ENCODE results near the gene MCTP1.

- TF ChIP-seq, protein P1, sequence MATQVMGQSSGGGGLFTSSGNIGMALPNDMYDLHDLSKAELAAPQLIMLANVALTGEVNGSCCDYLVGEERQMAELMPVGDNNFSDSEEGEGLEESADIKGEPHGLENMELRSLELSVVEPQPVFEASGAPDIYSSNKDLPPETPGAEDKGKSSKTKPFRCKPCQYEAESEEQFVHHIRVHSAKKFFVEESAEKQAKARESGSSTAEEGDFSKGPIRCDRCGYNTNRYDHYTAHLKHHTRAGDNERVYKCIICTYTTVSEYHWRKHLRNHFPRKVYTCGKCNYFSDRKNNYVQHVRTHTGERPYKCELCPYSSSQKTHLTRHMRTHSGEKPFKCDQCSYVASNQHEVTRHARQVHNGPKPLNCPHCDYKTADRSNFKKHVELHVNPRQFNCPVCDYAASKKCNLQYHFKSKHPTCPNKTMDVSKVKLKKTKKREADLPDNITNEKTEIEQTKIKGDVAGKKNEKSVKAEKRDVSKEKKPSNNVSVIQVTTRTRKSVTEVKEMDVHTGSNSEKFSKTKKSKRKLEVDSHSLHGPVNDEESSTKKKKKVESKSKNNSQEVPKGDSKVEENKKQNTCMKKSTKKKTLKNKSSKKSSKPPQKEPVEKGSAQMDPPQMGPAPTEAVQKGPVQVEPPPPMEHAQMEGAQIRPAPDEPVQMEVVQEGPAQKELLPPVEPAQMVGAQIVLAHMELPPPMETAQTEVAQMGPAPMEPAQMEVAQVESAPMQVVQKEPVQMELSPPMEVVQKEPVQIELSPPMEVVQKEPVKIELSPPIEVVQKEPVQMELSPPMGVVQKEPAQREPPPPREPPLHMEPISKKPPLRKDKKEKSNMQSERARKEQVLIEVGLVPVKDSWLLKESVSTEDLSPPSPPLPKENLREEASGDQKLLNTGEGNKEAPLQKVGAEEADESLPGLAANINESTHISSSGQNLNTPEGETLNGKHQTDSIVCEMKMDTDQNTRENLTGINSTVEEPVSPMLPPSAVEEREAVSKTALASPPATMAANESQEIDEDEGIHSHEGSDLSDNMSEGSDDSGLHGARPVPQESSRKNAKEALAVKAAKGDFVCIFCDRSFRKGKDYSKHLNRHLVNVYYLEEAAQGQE (IDR thresholded peaks at IDR 0.05; ENCODE audit: low read depth): no peak
- TF ChIP-seq MAX (IDR thresholded peaks at IDR 0.05) (no peak), EP300 (IDR thresholded peaks at IDR 0.05; ENCODE audit: borderline replicate concordance) (no peak), YY1 (IDR thresholded peaks at IDR 0.05; ENCODE audit: low read depth) (no peak), TAF1 (IDR thresholded peaks at IDR 0.05; ENCODE audit: low read depth) (no peak), NFIC (IDR thresholded peaks at IDR 0.05) (no peak), FOXM1 (IDR thresholded peaks at IDR 0.05; ENCODE audit: borderline replicate concordance, low read depth) (no peak), TEAD4 (IDR thresholded peaks at IDR 0.05) (no peak)
Observed at GRCh38 chr5:95262933-95263660, 21.8 kb downstream of the MCTP1 start.
